Esophagus squamous epithelium (tissue), 5 donors: Measurements from ENCODE around the gene LDLRAD4. TPM values are rescaled to one million over a fixed set of nuclear protein-coding genes. Genes with fewer than 3 reads are reported as not detected.

Source experiments
- DNase-seq: peaks from one replicate; lab custom pipeline; 2025; lab: John Stamatoyannopoulos, UW
- H3K27ac ChIP-seq, 4 donors: fragments of 200-600 bp; sonication (generic); one replicate each; pipeline ENCODE4 v1.5.1; 2016 to 2019; ENCODE audit warnings: mild to moderate bottlenecking in 1 of 4
- H3K27me3 ChIP-seq, 4 donors: fragments of 200-600 bp; sonication (generic); 1 replicate in 3 of 4; 2 replicates in 1 of 4; pipeline versions ENCODE4 v1.5.1 to v1.6.0; 2017 to 2021; ENCODE audit warnings: antibody characterized with exemption in 1 of 4
- H3K36me3 ChIP-seq, 3 donors: fragments of 200-600 bp; sonication (generic); one replicate each; pipeline ENCODE4 v1.5.1; 2016 to 2019
- H3K4me1 ChIP-seq, 3 donors: fragments of 200-600 bp; sonication (generic); one replicate each; pipeline ENCODE4 v1.5.1; 2017 to 2019
- H3K4me3 ChIP-seq, 4 donors: fragments of 200-600 bp; sonication (generic); 1 replicate in 3 of 4; 2 replicates in 1 of 4; pipeline ENCODE4 v1.5.1; 2016 to 2019; ENCODE audit warnings: mild to moderate bottlenecking in 2 of 4, moderate library complexity in 1 of 4
- H3K9me3 ChIP-seq, 3 donors: fragments of 200-600 bp; sonication (generic); one replicate each; pipeline ENCODE4 v1.5.1; 2016 to 2019
- POLR2A ChIP-seq, 4 donors: fragments of 450-650 bp; IDR thresholded peaks; one replicate each; pipeline ENCODE4 v1.6.1; 2017; ENCODE audit warnings: antibody characterized with exemption in 4 of 4, mild to moderate bottlenecking in 4 of 4, moderate library complexity in 3 of 4
- WGBS, 2 donors: methylation state at CpG; one replicate each; pipeline ENCODE4 v1.1.5; 2018; 5-methylcytosine and 5-hydroxymethylcytosine counted together
- intact Hi-C: fragments of 100-400 bp; cut with DNase I; formaldehyde crosslinking; loops from one replicate; pipeline ENCODE4 v1.15.0; 2022
- total RNA-seq, 4 donors: library from RNA; depleted of rRNA; stranded (reverse); fragments of >200 nt; gene quantifications; one replicate each; pipeline ENCODE4 v1.1.0, GENCODE V29; 2016
- TF ChIP-seq, protein P1 (sequence below), 6 experiments: fragments of 450-650 bp in 4 of 6; fragments of 200-600 bp in 2 of 6; sonication (generic) in 2 of 6; IDR thresholded peaks; one replicate each; pipeline ENCODE4 v1.5.1; 2016 to 2019; ENCODE audit warnings: antibody characterized with exemption in 6 of 6, mild to moderate bottlenecking in 4 of 6, moderate library complexity in 4 of 6
- donor health status: DM: yes; HTN: yes; CAD: no.

The LDLRAD4 gene
- total RNA-seq, 4 donors from 2014 or later, result 0.91 to 17.9 (median 6.8) TPM

DNA sequence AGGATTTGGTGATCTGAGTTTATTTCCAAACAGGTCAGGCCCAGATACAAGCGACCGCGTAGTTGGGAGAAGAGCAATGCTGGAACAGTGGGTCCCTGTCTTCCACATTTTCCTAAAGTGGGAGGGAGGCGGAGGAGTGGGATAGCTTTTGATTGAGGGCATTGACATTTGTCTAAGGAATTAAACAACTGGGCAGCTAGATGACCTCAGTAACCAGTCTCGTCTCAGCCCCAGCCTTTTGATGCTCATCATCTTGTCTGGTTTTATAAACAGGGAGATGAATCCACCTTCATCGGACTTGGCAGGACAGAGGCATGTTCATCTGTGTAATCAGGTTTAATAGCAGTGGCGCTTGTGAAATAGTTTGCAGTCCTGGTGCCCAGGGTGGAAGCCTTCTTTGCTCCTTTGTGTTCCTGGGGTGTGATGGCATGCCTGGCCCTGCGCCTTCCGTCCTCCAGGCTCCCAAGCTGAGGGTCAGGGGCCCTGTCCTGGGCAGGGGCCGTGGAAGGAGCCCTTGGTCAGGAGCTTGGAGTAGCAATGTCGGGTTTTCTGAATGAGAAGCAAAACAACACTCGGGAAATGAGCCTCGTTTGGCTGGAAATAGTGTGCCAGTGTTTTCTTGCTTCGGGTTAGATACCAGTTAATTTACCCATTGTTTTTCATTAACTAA is 314.0 kb downstream of the LDLRAD4 start:
- WGBS, 2 donors, result 87 to 89% methylated on average over 10 to 12 of the region's 14 CpGs
- H3K9me3 ChIP-seq, result no peaks in the 10 kb centered on the region
- intact Hi-C loops, result loop anchor here (10.0 kb wide), 1 partner anchor 318 kb away; the partner anchor contains the start of gene LDLRAD4

DNA sequence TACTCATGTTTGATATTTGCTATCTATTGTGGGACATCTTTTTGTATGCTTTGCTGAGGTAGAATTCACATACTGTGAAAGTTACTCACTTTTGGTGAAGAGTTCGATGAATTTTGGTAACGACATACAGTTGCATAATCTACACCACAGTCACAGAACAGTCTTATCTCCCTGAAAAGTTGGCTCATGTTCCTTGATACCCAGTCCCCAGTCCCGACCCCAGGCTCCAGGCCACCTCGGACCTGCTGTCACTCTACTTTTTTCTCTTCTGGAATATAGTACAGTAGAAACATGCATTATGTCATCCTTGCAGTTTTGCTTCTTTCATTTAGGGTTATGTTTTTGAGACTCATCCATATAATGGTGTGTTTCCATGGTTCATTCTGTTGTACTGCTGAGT is 316.1 kb downstream of the LDLRAD4 start:
- DNase-seq, result no peak
- Histone ChIP-seq H3K27ac (no peak overlapping the region), H3K9me3 (no peaks in the 10 kb centered on the region), H3K27me3 (no peaks in the 10 kb centered on the region), H3K36me3 (no peaks in the 10 kb centered on the region), H3K4me1 (peaks cover under 1 to 19% (median 4%) of the 10 kb centered on the region in 3 donors), H3K4me3 (no peak overlapping the region)
- WGBS, 2 donors, result 63 to 83% methylated on average over 4 of the region's 4 CpGs
- intact Hi-C loops, result loop anchor here (10.0 kb wide), 1 partner anchor 320 kb away; the partner anchor contains the start of gene LDLRAD4
- TF ChIP-seq POLR2A (IDR thresholded peaks at IDR 0.05), result no peak
- TF ChIP-seq, protein P1, sequence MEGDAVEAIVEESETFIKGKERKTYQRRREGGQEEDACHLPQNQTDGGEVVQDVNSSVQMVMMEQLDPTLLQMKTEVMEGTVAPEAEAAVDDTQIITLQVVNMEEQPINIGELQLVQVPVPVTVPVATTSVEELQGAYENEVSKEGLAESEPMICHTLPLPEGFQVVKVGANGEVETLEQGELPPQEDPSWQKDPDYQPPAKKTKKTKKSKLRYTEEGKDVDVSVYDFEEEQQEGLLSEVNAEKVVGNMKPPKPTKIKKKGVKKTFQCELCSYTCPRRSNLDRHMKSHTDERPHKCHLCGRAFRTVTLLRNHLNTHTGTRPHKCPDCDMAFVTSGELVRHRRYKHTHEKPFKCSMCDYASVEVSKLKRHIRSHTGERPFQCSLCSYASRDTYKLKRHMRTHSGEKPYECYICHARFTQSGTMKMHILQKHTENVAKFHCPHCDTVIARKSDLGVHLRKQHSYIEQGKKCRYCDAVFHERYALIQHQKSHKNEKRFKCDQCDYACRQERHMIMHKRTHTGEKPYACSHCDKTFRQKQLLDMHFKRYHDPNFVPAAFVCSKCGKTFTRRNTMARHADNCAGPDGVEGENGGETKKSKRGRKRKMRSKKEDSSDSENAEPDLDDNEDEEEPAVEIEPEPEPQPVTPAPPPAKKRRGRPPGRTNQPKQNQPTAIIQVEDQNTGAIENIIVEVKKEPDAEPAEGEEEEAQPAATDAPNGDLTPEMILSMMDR (IDR thresholded peaks at IDR 0.05), result no peak

More for the DNA sequence above, 314.0 kb downstream of the LDLRAD4 start:
- H3K36me3 ChIP-seq, result no peaks in the 10 kb centered on the region
- peaks cover 0 to 7% (median 0%) of the 10 kb centered on the region in 3 donors for H3K4me1 ChIP-seq
- TF ChIP-seq, protein P1 (IDR thresholded peaks at IDR 0.05), result no peak
- no peak for TF ChIP-seq POLR2A (IDR thresholded peaks at IDR 0.05)
- DNase-seq, result no peak
- H3K4me3 ChIP-seq, result no peak overlapping the region
- H3K27ac ChIP-seq, result no peak overlapping the region
- H3K27me3 ChIP-seq, result no peaks in the 10 kb centered on the region

DNA sequence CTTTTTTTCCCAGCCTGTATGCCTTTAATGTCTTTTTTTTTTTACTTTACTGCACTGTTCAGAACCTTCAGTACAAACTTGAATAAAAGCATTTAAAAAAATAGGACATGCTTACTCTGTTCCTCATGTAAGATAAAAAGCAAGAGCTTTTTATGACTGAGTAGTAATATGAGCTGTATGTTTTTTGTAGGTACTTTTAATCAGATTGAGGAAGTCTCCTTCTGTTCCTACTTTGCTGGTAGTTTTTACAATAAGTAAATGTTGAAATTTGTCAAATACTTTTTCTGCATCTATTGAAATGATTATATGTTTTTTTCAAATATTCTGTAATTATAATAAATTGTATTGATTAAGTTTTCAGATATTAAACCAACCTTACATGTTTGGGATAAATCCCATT is 318.0 kb downstream of the LDLRAD4 start:
- Histone ChIP-seq H3K4me1 (peaks cover 4 to 24% (median 4%) of the 10 kb centered on the region in 3 donors), H3K27ac (no peak overlapping the region), H3K36me3 (no peaks in the 10 kb centered on the region), H3K4me3 (no peak overlapping the region), H3K9me3 (no peaks in the 10 kb centered on the region), H3K27me3 (no peaks in the 10 kb centered on the region)
- no peak for DNase-seq
- intact Hi-C loops, result loop anchor here (10.0 kb wide), 1 partner anchor 322 kb away; the partner anchor contains the start of gene LDLRAD4
- TF ChIP-seq POLR2A (IDR thresholded peaks at IDR 0.05), result no peak
- TF ChIP-seq, protein P1 (IDR thresholded peaks at IDR 0.05), result no peak

DNA sequence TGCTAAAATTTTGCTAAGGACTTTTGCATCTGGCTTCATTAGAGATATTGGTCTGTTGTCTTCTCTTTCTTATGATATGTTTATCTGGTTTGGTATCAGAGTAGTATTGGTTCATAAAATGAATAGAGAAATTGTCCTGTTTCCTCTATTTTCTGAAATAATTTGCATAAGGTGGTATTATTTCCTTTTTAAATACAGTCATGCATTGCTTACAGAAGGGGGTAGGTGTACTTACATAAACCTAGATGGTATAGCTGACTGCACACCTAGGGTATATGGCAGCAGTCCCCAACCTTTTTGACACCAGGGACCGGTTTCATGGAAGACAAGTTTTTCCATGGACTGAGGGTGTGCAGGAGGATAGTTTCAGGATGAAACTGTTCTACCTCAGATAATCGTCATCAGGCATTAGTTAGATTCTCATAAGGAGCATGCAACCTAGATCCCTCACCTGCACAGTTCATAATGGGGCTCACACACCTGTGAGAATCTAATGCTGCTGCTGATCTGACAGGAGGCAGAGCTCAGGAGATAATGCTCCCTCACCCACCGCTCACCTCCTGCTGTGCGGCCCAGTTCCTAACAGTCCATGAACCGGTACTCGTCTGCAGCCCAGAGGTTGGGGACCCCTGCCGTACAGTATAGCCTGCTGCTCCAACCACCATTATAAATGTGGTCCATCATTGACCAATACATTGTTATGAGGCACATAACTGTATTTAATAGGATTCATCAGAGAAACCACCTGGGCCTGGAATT is 318.6 kb downstream of the LDLRAD4 start:
- peaks cover 4 to 24% (median 4%) of the 10 kb centered on the region in 3 donors for H3K4me1 ChIP-seq
- TF ChIP-seq POLR2A (IDR thresholded peaks at IDR 0.05), result no peak
- TF ChIP-seq, protein P1 (IDR thresholded peaks at IDR 0.05), result no peak

More for the DNA sequence above, 318.6 kb downstream of the LDLRAD4 start:
- H3K36me3 ChIP-seq, result no peaks in the 10 kb centered on the region
- intact Hi-C loops, result loop anchor here (10.0 kb wide), 1 partner anchor 322 kb away; the partner anchor contains the start of gene LDLRAD4
- WGBS, 2 donors, result 79 to 82% methylated on average over 5 to 7 of the region's 7 CpGs
- H3K27ac ChIP-seq, result no peak overlapping the region
- no peak for DNase-seq
- no peaks in the 10 kb centered on the region for H3K27me3 ChIP-seq
- no peak overlapping the region for H3K4me3 ChIP-seq
- no peaks in the 10 kb centered on the region for H3K9me3 ChIP-seq
